SK-N-SH (cell line): ENCODE results near the gene TMEM117.

ENCODE experiments used
- CTCF ChIP-seq: fragments of 200-600 bp; sonication (generic); IDR thresholded peaks from 2 replicates; pipeline ENCODE4 v1.6.1; 2017; ENCODE audit warnings: antibody characterized with exemption, mild to moderate bottlenecking, moderate library complexity
- EP300 ChIP-seq, 2 experiments: IDR thresholded peaks; 2 replicates each; pipeline versions ENCODE4 v1.4.0 to v1.6.1; 2012; ENCODE audit warnings: borderline replicate concordance in 1 of 2, low read depth in 1 of 2, low read length in 1 of 2
- FOXM1 ChIP-seq: IDR thresholded peaks from 2 replicates; pipeline ENCODE4 v1.4.0; 2012; ENCODE audit warnings: low read depth, mild to moderate bottlenecking
- MAX ChIP-seq: IDR thresholded peaks from 2 replicates; pipeline ENCODE4 v1.4.0; 2012; ENCODE audit warnings: low read depth
- REST ChIP-seq: IDR thresholded peaks from 2 replicates; pipeline ENCODE4 v1.6.1; 2012; ENCODE audit warnings: mild to moderate bottlenecking, low read depth, low read length, moderate library complexity
- SIN3A ChIP-seq: IDR thresholded peaks from 2 replicates; pipeline ENCODE4 v1.6.1; 2012; ENCODE audit warnings: low read depth, mild to moderate bottlenecking, low read length, moderate library complexity, borderline replicate concordance
- USF2 ChIP-seq: fragments of 150-350 bp; IDR thresholded peaks from 2 replicates; pipeline ENCODE4 v1.6.1; 2017; ENCODE audit warnings: antibody characterized with exemption, low read length, low read depth, borderline replicate concordance
- YY1 ChIP-seq: IDR thresholded peaks from 2 replicates; pipeline ENCODE4 v1.4.0; 2012; ENCODE audit warnings: low read depth, mild to moderate bottlenecking

GRCh38 chr12:44436756-44437155, 600.9 kb downstream of the TMEM117 start:
- no peak for TF ChIP-seq YY1
- TF ChIP-seq CTCF, result no peak
- TF ChIP-seq REST, result no peak
- no peak for TF ChIP-seq USF2
- TF ChIP-seq SIN3A, result no peak
- TF ChIP-seq EP300 (IDR thresholded peaks at IDR 0.05; ENCODE audit: borderline replicate concordance in 1 of 2, low read depth in 1 of 2, low read length in 1 of 2), result no peak
- no peak for TF ChIP-seq FOXM1
- TF ChIP-seq MAX, result no peak
